ENCODE measurements around the gene DCDC2B. TPM values are rescaled to one million over a fixed set of nuclear protein-coding genes. Genes with fewer than 3 reads are reported as not detected.

The DCDC2B gene
- total and polyA plus RNA-seq, 9 of the 15 experiments (the other 6 are each of a cell fraction or from before 2014, with no cell fraction given) = not detected

GRCh38 chr1:32181065-32181464 is 27.8 kb upstream of the DCDC2B start:
- TSS peak; percentile 64 for BruUV-seq (replicated peaks)
- peak overlapping the region; percentile 77 for H3K4me3 ChIP-seq
- intact Hi-C loops (cut with micrococcal nuclease) = loop anchor here (5.0 to 10.0 kb wide), 2 partner anchors 54 to 166 kb away; partner anchors contain the start of gene KHDRBS1

GRCh38 chr1:32181563-32181962 is 27.3 kb upstream of the DCDC2B start:
- ATAC-seq (no peak), DNase-seq (ENCODE audit: extremely low read depth in 1 of 4, low spot score in 3 of 4) (no peak), FAIRE-seq (no peak)
- no peaks in the 10 kb centered on the region for H3K27me3 ChIP-seq (ENCODE audit: control insufficient read depth in 2 of 2, insufficient read depth in 2 of 2, low read length in 2 of 2)
- POLR2A ChIA-PET = interaction anchor here (0.6 to 11.6 kb wide), 8 partner anchors 8 to 196 kb away, joined by 3 to 201 read pairs (median 3); partner anchors contain the start of gene CCDC28B
- intact Hi-C loops (cut with micrococcal nuclease) = loop anchor here (5.0 to 10.0 kb wide), 2 partner anchors 54 to 167 kb away; partner anchors contain the start of gene KHDRBS1
- in situ Hi-C loops (cut with MboI) = no loop called here
- H2AFZ ChIP-seq (ENCODE audit: low read depth, low read length) = no peak overlapping the region
- BruUV-seq (replicated peaks) = no TSS peak
- H3K79me2 ChIP-seq (ENCODE audit: control insufficient read depth, insufficient read depth, low read length) = peaks cover 65% of the 10 kb centered on the region
- CTCF ChIA-PET (ENCODE audit: low intra/inter-chr PET ratio) = no interaction called here
- H4K20me1 ChIP-seq (replicated peaks; ENCODE audit: control insufficient read depth, insufficient read depth, low read length) = no peaks in the 10 kb centered on the region; the same call in 1 of the 2 replicates
- WGBS (ENCODE audit: insufficient coverage, low coverage, missing lambda C conversion rate) = 75% methylated on average over 5 of the region's 5 CpGs
- peak overlapping the region; percentile 89 for H3K27ac ChIP-seq (ENCODE audit: extremely low read depth, low read depth, low read length)
- peaks cover 54% of the 10 kb centered on the region for H3K36me3 ChIP-seq (ENCODE audit: control insufficient read depth, insufficient read depth, low read length)
- no peak for TF ChIP-seq HDGF (IDR thresholded peaks at IDR 0.05)
- H3K4me3 ChIP-seq = peak overlapping the region; percentile 77
- H3K9ac ChIP-seq (ENCODE audit: insufficient read depth in 1 of 2, low read depth in 2 of 2, low read length in 2 of 2) = peak overlapping the region; percentile 83 to 97
- peaks cover 4% of the 10 kb centered on the region for H3K9me1 ChIP-seq (ENCODE audit: control insufficient read depth, insufficient read depth, low read length)
- H3K4me1 ChIP-seq (replicated peaks in 1 of 2; ENCODE audit: control insufficient read depth in 2 of 2, insufficient read depth in 2 of 2, low read length in 2 of 2) = peaks cover 27 to 30% of the 10 kb centered on the region in 2 experiments
- no peaks in the 10 kb centered on the region for H3K9me3 ChIP-seq (replicated peaks; ENCODE audit: control insufficient read depth, insufficient read depth, low read depth, low read length)
- H3K4me2 ChIP-seq (ENCODE audit: insufficient read depth, low read length) = peak overlapping the region; percentile 92

More at GRCh38 chr1:32181065-32181464, 27.8 kb upstream of the DCDC2B start:
- in situ Hi-C loops (cut with MboI) = no loop called here
- ChIA-PET CTCF (ENCODE audit: low intra/inter-chr PET ratio) (no interaction called here), POLR2A (interaction anchor here (0.6 to 11.6 kb wide), 9 partner anchors 9 to 196 kb away, joined by 3 to 201 read pairs (median 3); partner anchors contain the start of genes CCDC28B and KPNA6)
- Histone ChIP-seq H3K4me1 (replicated peaks in 1 of 2; ENCODE audit: control insufficient read depth in 2 of 2, insufficient read depth in 2 of 2, low read length in 2 of 2) (peaks cover 25 to 30% of the 10 kb centered on the region in 2 experiments), H2AFZ (ENCODE audit: low read depth, low read length) (no peak overlapping the region), H3K27ac (ENCODE audit: extremely low read depth, low read depth, low read length) (peak overlapping the region; percentile 89), H3K27me3 (ENCODE audit: control insufficient read depth in 2 of 2, insufficient read depth in 2 of 2, low read length in 2 of 2) (no peaks in the 10 kb centered on the region), H3K9me3 (replicated peaks; ENCODE audit: control insufficient read depth, insufficient read depth, low read depth, low read length) (no peaks in the 10 kb centered on the region), H4K20me1 (replicated peaks; ENCODE audit: control insufficient read depth, insufficient read depth, low read length) (no peaks in the 10 kb centered on the region; the same call in 1 of the 2 replicates), H3K9me1 (ENCODE audit: control insufficient read depth, insufficient read depth, low read length) (peaks cover 4% of the 10 kb centered on the region), H3K9ac (ENCODE audit: insufficient read depth in 1 of 2, low read depth in 2 of 2, low read length in 2 of 2) (peak overlapping the region; percentile 83 to 97), H3K36me3 (ENCODE audit: control insufficient read depth, insufficient read depth, low read length) (peaks cover 49% of the 10 kb centered on the region), H3K79me2 (ENCODE audit: control insufficient read depth, insufficient read depth, low read length) (peaks cover 60% of the 10 kb centered on the region), H3K4me2 (ENCODE audit: insufficient read depth, low read length) (peak overlapping the region; percentile 92)
- TF ChIP-seq NR1H2 (CRISPR knock-in tag; IDR thresholded peaks at IDR 0.05) (peak; percentile 65; the same call in 1 of the 2 replicates), RBBP5 (IDR thresholded peaks at IDR 0.05; ENCODE audit: borderline replicate concordance, insufficient read depth, low read length, poor library complexity, severe bottlenecking) (peak; percentile 3), ZNF695 (CRISPR knock-in tag; IDR thresholded peaks at IDR 0.05) (no peak), MTF1 (CRISPR knock-in tag; IDR thresholded peaks at IDR 0.05; ENCODE audit: borderline replicate concordance) (peak; percentile 4; the same call in 1 of the 2 replicates)
- WGBS (ENCODE audit: insufficient coverage, low coverage, missing lambda C conversion rate) = 66% methylated on average over 9 of the region's 9 CpGs
- FAIRE-seq (no peak), DNase-seq (ENCODE audit: extremely low read depth in 1 of 4, low spot score in 3 of 4) (no peak), ATAC-seq (no peak)

All from K562 (cell line).